Subcutaneous preadipocyte (primary cell): ENCODE results near the gene OR4A5. TPM values are rescaled to one million over a fixed set of nuclear protein-coding genes. Genes with fewer than 3 reads are reported as not detected.

Experiments used
- total RNA-seq: library from RNA; depleted of rRNA; stranded (reverse); fragments of >200 nt; gene quantifications from 2 replicates; pipeline ENCODE4 v1.2.3, GENCODE V29; 2012

Gene OR4A5
- total RNA-seq: not detected in 2 replicates

GRCh38 chr11:54706532-54706931 is at the start of gene OR4A5:
Gene OR4A5 (plus strand): TSS chr11:54706832. CDS start chr11:54706885, 53 bp downstream.

Other genes with a start within 250 kb of the OR4A5 start
- not detected in 2 replicates for gene OR4C46, start 102.8 kb upstream of the OR4A5 start, total RNA-seq